Bronchial smooth muscle cell (primary cell): Measurements from ENCODE around the gene PTX3. TPM values are rescaled to one million over a fixed set of nuclear protein-coding genes. Genes with fewer than 3 reads are reported as not detected.

Source experiments
- total RNA-seq: library from RNA; depleted of rRNA; stranded (reverse); fragments of >200 nt; gene quantifications from 2 replicates; pipeline ENCODE4 v1.2.1, GENCODE V29; 2014

PTX3 gene
- 89.6 and 107 TPM in 2 replicates for total RNA-seq

DNA sequence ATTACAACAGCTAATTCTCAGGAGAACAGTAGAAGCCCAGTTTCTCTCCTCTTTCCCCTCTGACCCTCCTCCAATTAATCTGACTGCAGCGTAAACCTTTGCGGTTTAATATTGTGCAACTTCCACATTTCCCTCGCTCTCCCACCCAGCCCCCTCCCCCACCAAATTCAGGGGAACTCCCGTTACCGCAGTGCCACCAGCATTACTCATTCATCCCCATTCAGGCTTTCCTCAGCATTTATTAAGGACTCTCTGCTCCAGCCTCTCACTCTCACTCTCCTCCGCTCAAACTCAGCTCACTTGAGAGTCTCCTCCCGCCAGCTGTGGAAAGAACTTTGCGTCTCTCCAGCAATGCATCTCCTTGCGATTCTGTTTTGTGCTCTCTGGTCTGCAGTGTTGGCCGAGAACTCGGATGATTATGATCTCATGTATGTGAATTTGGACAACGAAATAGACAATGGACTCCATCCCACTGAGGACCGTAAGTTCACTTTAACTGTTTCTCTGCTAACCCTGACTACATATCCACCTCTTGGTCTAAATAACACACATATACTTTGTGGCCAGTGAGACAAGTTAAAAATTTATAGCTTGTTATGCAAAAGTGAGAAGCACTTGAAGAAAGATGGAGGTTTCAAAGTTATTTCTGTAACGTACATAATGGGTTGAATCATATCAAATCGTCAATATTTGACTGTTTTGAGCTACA is at the start of gene PTX3:
TSS of gene PTX3 (plus strand) at position 268 of the 709 bp plus-strand sequence. CDS start at position 352, 84 bp downstream.

Other genes with a start within 250 kb of the PTX3 start
- 24.0 and 30.5 TPM in 2 replicates for gene VEPH1, start 66.6 kb downstream of the PTX3 start, total RNA-seq